HUDEP-2 (cell line): ENCODE measurements around the gene MGP.

Experiments used
- DNase-seq, 76 experiments: peaks; one replicate each; lab custom pipeline; 2025; ENCODE audit not compliant: unreplicated experiment in 76 of 76; lab: John Stamatoyannopoulos, UW

The MGP gene

DNA sequence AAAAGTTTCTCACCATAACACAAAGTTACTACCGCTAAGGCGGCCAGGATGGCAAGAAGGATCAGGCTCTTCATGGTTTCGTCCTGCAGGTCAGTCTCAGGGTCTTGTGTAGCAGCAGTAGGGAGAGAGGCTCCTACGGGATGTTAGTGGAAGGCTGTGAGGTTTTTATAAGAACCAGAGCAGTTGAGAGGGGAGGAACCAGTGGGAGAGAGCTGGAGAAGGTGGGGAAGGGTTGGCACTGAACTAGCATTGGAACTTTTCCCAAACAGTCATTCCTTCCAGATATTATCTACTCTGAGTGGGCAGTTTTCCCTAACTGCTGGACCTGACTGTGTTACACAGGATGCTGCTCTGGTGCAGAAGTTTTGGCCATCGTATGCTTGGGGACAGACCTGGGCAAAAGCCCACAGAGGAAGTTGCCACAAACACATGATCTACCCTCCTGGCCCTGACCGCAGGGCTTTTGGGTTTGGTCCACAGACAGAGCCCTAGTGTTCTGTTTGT, at the start of gene MGP:
Gene MGP, minus strand, starts transcription at position 137 of the 504 bp plus-strand sequence. Its CDS starts 63 bp downstream, at position 74.
- no peak for DNase-seq

DNA sequence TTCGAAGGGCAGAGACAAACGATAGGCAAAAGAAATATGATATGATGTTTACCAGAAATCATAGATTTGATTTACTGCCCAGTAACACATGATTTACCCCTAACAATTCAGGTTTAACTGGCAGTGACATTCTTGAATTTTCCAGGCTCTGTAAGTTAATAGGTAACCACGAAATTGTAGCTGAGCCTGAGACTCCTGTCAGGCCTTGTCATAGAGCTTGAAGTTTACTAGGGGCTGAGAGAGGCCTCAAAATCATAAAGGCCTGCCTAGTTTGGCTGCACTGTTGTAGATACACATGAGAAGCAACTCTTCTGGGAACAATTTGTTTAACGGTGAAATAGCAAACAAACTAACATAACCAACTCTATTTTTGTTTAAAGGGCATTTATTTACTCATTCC, 49.4 kb upstream of the MGP start:
- DNase-seq: no peak

DNA sequence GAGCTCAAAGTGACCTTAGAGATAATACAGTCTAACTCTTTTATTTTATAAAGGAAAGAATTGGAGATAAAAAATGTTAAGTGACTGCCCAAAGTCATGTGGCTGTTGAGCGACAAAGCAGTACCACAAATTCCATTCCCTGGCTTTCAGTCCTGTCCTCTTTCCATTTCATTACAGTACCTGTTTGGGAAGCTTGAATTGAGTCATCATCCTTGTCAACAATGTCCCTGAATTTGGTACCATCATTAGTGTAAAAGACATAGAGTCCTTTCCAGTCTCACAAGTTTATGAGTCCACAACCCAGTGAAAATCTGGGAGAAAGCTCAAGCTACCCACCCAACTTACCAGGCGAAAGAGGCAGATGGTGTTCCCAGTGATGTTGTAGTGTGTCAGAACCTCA, 48.9 kb upstream of the MGP start:
- no peak for DNase-seq

DNA sequence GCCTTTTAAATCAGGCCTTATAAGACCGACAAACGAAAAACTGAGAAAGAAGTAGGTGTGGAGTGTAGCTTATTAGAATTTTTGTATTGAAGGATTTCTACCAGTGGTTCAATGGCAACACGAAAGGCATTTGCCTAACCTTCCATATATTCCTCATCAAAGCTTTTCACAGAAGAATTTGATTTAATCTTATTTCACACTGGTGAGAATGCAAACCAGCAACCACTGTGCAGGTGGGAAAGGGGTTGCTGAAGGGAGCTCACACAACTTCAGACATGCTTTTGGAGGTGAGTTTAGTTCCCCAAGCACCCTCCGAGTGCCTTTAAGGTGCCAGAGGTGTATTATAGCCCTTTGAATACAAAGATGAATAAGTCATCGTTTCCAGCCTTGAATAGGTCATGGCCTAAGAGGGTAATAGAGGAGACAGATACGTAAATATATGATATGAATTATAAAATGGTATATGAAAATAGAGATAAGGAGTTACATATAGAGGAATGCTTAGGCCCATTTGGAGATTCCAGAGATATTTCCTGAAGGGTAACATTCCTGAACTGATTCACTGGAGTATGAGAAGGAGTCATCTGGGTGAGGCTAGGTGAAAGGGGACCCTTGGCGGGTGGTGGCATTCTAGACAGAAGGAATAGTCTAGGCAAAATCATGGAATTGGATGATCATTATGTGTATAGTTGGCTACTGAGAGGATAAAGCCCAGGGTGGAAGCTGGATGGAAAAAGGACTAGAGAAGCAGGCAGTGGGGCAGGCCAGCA, 46.3 kb upstream of the MGP start:
- DNase-seq: no peak

DNA sequence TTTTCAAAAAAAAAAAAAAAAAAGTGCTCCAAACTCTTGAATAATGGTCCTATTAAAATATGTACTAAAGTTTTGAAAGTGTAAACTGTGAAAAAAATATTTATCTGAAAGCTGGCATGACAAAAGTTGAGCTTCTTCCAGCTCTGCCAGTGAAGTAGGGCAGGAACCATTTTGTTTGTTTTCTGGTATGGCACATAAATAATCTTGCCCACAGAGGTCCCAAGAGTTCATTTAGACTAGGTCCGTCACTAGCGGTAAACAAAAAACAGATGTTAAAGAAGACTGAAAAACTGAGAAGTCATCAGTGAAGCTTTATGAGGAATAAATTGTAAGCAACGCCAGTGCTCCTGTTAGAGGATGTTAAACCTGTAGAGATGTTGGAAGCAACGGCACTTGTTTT, 45.7 kb upstream of the MGP start:
- DNase-seq: no peak

DNA sequence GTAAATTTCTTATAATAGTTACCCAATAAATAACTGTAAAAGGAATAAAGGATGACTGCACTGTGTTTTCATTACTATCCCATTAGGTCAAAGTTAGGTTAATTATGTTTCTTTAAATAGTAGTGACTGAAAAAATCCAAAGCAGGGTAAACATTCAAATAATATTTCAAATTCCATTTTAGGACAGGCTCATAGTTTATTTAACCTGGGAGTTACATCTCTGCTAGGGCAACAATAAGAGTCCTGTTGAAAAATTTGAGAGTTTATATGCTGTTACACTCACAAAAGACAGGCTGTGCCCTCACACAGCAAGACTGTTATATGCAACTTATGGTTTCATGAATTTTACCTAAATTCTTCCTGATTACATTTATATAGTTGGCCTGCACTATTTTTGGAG, 44.6 kb upstream of the MGP start:
- no peak for DNase-seq

DNA sequence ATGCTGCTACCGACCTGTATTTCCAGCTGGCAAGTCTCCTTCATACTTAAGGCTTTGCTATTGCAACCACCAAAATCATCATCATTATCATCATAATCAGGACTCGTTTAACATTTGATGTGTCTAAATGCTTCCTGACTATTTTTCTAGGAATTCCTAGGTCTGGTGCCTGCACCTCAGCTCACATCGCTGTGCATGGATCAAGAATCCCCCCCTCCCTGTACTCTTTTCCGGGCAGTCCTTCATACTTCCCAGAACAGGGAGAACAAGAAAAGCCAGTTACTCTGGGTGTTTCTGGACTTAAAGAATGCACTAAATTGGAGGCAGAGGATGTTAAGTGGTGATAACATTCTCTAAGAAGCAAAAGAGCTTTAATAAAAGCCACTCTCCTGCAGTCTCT, 43.3 kb upstream of the MGP start:
- no peak for DNase-seq

DNA sequence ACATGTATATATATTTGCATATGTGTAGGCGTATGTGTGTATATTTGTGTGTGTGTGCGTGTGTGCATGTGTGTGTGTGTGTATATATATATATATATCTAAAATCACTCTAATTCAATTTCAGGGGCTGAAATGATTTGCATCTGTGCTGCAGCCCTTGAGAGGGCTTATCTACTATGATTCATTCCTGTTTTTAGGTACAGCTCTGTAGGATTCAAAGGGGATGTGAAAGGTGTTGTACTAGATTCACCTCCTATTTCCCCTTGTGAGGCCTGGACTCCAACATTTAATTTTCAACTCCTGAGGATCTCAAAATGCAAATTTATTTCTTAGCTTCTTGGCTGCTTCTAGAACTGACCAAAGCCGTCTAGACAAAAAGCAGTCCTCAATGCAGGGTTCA, 41.6 kb upstream of the MGP start:
- no peak for DNase-seq

DNA sequence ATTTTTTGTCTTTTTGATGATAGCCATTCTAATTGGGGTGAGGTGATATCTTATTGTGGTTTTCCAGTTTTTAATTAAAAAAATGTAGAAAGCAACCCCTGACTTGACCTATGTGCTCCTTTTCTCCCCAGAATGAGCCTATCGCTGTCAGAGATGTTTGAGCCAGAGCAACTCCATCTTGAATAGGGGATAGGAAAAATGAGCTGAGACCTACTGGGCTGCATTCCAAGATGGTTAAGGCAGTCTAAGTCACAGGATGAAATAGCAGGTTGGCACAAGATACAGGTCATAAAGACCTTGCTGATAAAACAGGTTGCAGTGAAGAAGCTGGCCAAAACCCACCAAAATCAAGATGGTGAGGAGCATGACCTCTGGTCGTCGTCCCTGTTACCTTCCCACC, 38.9 kb upstream of the MGP start:
- no peak for DNase-seq

DNA sequence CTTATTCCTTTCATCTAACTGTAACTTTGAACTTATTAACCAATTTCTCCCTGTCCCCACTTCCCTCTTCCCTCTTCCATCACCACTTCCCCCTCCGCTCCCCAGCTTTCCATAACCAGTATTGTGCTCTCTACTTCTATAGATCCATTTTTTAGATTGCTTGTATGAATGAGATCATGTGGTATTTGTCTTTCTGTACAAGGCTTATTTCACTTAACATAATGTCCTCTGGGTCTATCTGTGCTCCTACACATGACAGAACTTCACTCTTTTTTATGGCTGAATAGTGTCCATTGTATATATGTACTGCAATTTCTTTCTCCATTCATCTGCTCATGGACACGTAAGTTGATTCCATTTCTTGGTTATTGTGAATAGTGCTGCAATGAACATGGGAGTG, 38.3 kb upstream of the MGP start:
- DNase-seq: no peak

DNA sequence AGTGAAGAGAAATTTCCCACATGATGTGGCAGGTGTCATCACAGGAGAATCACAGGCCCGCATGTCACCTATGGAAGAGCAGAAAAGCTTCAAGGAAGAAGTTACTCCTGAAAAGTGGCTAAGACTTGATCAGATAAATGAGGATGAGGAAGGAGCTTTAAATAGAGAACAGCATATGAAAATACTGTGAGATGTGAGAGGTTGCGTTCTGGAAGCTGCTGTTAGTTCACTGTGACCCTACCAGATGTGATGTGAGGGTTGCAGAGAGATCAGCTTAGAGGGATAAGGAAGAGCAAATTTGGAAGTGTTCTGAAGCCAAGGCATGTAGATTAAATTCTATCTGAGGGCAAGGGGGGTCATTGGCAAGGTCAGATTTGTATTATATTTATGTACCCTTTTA, 35.6 kb upstream of the MGP start:
- no peak for DNase-seq

DNA sequence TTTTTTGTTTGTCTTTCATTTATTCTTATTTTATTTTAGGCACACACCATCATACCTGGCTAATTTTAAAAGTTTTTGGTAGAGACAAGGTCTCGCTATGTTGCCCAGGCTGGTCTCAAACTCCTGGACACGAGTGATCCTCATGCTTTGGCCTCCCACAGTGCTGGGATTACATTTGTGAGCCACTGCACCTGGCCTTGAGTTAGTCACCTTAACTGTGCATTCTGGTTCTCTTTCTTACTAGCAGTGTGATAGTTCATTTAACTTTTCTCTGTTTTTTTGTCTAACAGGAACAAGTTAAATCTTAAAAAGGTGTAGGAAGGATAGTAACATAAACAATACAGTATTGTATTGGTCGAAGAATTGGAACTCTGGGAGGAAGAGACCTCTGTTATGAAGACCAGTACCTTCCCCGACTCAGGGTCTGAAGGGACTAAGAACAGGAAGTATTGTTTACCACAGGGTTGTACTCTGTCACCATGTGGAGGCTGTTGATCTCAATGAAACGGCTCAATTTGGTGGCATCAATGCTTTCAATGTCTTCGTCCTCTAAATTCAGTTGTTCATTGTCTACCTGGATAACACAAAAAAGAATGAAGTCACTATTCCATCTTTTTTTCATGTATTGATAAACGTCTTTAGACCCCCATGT, 34.9 kb upstream of the MGP start:
- peak in 1 of 76 experiments; percentile 10 for DNase-seq

DNA sequence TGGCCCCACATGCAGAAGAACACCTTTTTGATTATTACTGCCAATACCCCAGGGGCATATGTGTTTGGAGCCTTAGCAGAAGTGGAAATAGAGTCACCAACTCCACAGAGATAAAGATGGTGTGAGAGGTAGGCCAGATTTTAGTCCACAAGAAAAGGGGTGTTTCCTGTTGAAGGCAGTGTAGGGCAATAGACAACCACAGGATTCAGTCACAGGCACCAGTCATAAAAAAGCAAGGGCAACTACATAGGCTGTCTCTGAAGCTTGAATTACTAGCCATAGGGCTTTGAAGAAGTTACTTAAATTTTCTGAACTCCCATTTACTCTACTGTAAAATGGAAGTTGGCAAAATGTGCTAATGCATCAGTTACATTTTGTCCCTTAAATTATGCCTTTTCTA, 33.8 kb upstream of the MGP start:
- no peak for DNase-seq

DNA sequence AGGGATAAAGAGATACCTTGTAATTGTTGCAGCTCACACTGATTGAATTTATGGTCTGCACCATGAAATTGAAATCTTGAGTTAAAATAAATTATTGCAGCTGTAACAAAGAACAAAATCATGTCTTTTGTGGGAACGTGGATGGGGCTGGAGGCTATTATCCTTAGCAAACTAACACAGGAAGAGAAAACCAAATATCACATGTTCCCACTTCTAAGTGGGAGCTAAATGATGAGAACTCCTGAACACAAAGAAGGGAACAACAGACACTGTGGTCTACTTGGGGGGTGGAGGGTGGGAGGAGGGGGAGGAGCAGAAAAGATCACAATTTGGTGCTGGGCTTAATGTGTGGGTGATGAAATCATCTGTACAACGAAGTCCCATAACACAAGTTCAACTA, 30.1 kb upstream of the MGP start:
- no peak for DNase-seq

DNA sequence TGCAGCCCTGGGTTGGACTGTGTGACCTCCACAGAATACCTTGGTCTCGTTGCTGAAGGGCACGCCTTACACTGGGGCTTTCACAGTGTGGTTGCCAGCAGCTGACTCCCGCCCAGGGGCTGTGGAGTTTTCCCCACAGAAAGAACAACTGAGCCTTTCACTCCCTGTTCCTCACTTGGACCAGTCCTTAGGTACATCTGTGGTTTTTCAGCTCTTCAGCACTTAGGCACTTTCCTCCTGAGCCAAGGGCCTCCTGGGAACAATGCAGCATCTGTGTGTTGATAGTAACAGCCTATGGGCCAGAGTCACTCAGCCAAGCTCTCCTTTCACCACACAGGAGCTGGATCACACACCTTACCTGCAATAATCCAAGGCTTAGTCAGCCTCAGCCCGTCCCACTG, 27.7 kb upstream of the MGP start:
- no peak for DNase-seq

DNA sequence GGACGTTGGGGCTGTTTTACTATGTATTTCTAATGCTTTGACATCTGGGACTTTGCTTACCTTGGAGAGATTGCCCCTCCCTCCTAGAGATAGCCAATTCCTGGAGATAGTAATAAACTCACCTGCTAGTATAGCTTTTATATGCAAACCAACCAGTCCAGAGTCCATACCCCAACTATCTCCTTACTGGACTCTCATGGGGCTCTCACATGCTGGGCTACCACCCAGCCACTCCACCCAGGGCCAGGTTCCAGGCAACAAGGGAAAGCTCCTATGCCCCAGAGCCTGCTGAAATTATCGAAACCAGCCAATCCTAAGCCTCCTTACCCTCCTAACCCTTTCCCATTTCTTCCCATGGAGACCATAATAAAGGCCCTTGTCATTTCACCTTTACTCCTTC, 25.5 kb upstream of the MGP start:
- DNase-seq: no peak

DNA sequence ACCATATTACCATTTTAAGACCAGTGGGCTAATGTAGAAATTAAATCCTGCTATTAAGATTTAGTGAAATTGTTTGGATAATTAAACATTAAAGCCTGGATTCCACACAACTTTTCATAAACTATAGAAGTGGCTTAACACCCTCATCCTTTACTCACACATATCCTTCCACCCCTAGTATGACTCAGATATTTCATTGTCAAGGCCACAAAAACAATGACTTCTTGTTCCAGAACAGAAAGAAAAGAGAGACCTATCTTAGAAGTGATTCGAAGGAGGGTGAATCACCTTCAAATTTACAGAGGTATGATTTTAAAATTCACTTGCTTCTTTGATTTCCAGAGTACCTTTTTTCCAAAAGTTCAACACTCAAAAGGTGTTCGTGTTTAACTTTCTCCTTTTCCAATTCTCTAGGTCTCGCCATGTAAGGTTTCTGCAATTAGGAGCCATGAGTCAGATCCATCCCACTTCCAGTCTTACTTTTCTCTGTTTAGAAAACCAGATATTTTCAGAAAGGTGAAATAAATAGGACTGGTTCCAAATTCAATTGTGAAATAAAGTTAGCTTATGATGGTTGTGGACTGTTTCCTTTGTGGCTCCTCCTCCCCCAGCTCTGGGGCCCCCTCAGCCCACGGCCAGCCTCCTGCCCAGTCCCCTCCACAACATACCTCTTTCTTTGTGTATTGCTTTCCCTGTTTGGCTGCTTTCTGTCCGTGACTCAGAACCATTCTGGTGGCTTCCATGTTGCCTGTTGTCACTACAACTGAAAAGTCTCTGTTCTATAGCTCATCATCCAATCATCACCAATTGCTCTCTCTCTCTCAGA, 24.6 kb upstream of the MGP start:
- no peak for DNase-seq

DNA sequence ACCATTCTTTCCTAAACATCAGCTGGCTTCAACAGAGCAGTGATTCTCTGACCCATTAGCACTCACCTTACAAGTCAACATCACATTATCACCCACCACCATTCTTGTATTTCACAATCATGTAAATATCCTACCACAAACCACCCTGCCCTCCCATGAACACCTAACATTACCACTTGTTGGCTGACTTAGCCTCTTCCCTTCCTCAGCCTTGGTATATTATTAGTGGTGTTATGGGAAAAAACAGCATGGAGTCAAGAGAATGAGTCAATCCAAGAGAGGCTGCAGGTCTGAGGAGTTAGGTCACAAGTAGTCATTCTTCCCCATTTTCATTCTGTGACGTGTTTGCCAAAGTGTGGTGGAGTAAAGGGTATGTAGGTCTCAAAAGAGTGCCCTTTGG, 22.3 kb upstream of the MGP start:
- no peak for DNase-seq

DNA sequence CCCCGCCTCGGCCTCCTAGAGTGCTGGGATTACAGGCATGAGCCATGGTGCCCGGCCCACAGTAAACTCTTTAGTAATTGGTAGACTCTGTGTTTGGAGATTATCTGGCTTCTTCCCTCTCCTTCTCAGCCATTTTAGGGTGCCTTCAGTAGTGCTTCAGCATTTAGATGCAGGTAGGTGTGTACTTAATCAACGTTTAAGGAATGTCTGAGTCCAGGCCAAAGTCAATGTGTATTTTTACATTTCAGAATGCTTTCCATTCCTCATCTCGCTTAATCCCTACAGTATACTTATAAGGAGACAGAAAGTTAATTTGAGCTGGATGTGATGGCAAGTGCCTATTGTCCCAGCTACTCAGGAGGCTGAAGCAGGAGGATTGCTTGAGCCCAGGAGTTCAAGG, 20.5 kb upstream of the MGP start:
- DNase-seq: no peak

DNA sequence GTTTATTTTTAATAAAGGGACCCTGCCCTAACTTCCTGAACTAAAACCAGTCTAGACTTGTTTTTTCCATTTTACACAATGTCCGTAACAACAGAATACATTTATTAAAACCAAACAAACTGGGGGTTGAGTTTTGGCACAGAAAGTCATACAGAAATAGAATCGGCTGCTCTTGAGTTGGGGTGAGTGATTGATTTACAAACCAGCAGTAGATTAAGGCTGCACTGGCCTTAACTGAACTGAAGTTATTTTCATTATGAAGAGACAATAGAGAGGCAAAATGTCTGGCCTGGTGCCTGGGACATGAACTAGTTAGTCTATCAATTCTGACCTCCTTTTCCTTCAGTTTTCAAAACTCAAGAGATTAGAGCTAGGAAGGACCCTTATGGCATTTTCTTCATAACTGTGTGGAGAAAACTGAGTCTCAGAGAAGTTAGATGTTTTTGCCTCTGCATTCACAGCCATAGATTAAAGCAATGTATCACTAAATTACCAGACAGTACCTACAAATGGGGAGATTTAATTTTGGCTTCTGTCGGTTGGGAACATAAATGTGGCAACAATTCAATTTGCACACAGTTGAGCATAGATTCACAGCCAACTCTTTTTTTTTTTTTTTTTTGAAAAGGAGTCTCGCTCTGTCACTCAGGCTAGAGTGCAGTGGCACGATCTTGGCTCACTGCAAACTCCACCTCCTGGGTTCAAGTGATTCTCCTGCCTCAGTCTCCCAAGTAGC, 19.8 kb upstream of the MGP start:
- DNase-seq: no peak

DNA sequence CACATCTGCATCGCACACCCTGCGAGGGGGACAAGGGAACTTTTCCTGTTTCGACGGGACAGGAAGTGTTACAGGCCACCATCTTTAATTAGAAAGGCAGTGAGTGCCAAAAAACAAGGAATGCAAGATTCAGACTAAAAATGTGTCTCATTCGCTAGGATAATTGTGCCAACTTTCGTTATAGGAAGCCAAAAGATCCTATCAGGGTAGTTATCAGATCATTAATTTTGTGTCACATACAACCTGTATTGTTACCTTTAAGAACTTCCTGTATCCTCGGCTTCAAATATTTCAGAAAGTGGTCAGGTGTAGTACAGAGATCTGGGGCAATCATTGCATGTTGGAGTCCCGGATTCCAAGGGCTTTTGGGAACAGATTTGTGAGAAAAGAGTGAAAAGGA, 19.2 kb upstream of the MGP start:
- no peak for DNase-seq
